Measurements from ENCODE around the gene CXCL5. TPM values are rescaled to one million over a fixed set of nuclear protein-coding genes. Genes with fewer than 3 reads are reported as not detected.

The CXCL5 gene
- total and polyA plus RNA-seq, 2 experiments from 2014 or later: 7.5 to 7.6 TPM

DNA sequence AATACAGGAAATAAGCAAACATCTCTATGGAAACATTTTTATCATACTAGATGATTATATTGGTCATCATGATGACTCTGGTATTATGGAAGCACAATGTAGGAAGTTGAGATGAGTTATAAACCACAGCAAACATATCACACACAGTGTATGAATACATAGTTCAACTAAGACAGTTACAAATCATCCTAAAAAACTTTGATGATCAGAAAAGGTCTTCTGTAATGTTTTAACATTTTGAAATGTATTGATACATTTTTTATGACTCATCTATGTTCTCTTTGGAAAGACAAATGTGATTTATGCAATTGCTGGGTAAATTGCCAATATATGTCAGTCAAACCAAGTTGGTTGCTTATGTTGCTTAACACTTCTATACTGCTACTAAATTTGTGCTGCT, 35.3 kb upstream of the CXCL5 start:
- Histone ChIP-seq H3K27me3 (ENCODE audit: insufficient read depth) (no peaks in the 10 kb centered on the region), H2AFZ (no peak overlapping the region), H3K4me3 (no peak overlapping the region), H3K9me2 (ENCODE audit: insufficient read depth) (no peaks in the 10 kb centered on the region), H3K4me1 (ENCODE audit: insufficient read depth) (peaks cover 22% of the 10 kb centered on the region), H3K79me2 (replicated peaks; ENCODE audit: insufficient read depth) (no peaks in the 10 kb centered on the region), H3K36me3 (ENCODE audit: insufficient read depth) (no peaks in the 10 kb centered on the region), H3K4me2 (no peak overlapping the region), H4K20me1 (replicated peaks; ENCODE audit: insufficient read depth) (no peaks in the 10 kb centered on the region), H3K27ac (ENCODE audit: low read depth) (no peak overlapping the region), H3F3A (replicated peaks; ENCODE audit: low read depth) (no peaks in the 10 kb centered on the region)
- H3K9me3 Mint-ChIP-seq: no peaks in the 10 kb centered on the region
- DNase-seq (ENCODE audit: low spot score): no peak
- H3K27me3 Mint-ChIP-seq (ENCODE audit: insufficient read depth, low read depth, poor library complexity): peaks cover 2% of the 10 kb centered on the region
- peaks cover 27% of the 10 kb centered on the region; the same call in 2 of the 3 replicates for H3K4me1 Mint-ChIP-seq
- no peak overlapping the region for H3K27ac Mint-ChIP-seq
- ATAC-seq: no peak
- no peak overlapping the region for H3K4me3 Mint-ChIP-seq
- no peaks in the 10 kb centered on the region; the same call in 1 of the 3 replicates for H3K36me3 Mint-ChIP-seq (ENCODE audit: low read depth)
- TF ChIP-seq CREB1 (CRISPR knock-in tag; IDR thresholded peaks at IDR 0.05; ENCODE audit: low read depth): no peak
- TF ChIP-seq, protein P1, sequence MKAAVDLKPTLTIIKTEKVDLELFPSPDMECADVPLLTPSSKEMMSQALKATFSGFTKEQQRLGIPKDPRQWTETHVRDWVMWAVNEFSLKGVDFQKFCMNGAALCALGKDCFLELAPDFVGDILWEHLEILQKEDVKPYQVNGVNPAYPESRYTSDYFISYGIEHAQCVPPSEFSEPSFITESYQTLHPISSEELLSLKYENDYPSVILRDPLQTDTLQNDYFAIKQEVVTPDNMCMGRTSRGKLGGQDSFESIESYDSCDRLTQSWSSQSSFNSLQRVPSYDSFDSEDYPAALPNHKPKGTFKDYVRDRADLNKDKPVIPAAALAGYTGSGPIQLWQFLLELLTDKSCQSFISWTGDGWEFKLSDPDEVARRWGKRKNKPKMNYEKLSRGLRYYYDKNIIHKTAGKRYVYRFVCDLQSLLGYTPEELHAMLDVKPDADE (IDR thresholded peaks at IDR 0.05): no peak
- TF ChIP-seq EZH2phosphoT487 (IDR thresholded peaks at IDR 0.05; ENCODE audit: unreplicated experiment): no peak
- TF ChIP-seq, protein P2, sequence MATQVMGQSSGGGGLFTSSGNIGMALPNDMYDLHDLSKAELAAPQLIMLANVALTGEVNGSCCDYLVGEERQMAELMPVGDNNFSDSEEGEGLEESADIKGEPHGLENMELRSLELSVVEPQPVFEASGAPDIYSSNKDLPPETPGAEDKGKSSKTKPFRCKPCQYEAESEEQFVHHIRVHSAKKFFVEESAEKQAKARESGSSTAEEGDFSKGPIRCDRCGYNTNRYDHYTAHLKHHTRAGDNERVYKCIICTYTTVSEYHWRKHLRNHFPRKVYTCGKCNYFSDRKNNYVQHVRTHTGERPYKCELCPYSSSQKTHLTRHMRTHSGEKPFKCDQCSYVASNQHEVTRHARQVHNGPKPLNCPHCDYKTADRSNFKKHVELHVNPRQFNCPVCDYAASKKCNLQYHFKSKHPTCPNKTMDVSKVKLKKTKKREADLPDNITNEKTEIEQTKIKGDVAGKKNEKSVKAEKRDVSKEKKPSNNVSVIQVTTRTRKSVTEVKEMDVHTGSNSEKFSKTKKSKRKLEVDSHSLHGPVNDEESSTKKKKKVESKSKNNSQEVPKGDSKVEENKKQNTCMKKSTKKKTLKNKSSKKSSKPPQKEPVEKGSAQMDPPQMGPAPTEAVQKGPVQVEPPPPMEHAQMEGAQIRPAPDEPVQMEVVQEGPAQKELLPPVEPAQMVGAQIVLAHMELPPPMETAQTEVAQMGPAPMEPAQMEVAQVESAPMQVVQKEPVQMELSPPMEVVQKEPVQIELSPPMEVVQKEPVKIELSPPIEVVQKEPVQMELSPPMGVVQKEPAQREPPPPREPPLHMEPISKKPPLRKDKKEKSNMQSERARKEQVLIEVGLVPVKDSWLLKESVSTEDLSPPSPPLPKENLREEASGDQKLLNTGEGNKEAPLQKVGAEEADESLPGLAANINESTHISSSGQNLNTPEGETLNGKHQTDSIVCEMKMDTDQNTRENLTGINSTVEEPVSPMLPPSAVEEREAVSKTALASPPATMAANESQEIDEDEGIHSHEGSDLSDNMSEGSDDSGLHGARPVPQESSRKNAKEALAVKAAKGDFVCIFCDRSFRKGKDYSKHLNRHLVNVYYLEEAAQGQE (IDR thresholded peaks at IDR 0.05; ENCODE audit: unreplicated experiment): no peak
- TF ChIP-seq, protein P3, sequence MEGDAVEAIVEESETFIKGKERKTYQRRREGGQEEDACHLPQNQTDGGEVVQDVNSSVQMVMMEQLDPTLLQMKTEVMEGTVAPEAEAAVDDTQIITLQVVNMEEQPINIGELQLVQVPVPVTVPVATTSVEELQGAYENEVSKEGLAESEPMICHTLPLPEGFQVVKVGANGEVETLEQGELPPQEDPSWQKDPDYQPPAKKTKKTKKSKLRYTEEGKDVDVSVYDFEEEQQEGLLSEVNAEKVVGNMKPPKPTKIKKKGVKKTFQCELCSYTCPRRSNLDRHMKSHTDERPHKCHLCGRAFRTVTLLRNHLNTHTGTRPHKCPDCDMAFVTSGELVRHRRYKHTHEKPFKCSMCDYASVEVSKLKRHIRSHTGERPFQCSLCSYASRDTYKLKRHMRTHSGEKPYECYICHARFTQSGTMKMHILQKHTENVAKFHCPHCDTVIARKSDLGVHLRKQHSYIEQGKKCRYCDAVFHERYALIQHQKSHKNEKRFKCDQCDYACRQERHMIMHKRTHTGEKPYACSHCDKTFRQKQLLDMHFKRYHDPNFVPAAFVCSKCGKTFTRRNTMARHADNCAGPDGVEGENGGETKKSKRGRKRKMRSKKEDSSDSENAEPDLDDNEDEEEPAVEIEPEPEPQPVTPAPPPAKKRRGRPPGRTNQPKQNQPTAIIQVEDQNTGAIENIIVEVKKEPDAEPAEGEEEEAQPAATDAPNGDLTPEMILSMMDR (conservative IDR thresholded peaks at IDR 0.05; ENCODE audit: low read depth in 2 of 2): no peak
- TF ChIP-seq ZNF331 (CRISPR knock-in tag; IDR thresholded peaks at IDR 0.05; ENCODE audit: low read depth): no peak
- no peak for TF ChIP-seq ZNF114 (CRISPR knock-in tag; IDR thresholded peaks at IDR 0.05)
- TF ChIP-seq JUNB (IDR thresholded peaks at IDR 0.05; ENCODE audit: unreplicated experiment): no peak
- no peak for TF ChIP-seq EZH2 (IDR thresholded peaks at IDR 0.05; ENCODE audit: low read depth, unreplicated experiment)
- TF ChIP-seq, protein P4, sequence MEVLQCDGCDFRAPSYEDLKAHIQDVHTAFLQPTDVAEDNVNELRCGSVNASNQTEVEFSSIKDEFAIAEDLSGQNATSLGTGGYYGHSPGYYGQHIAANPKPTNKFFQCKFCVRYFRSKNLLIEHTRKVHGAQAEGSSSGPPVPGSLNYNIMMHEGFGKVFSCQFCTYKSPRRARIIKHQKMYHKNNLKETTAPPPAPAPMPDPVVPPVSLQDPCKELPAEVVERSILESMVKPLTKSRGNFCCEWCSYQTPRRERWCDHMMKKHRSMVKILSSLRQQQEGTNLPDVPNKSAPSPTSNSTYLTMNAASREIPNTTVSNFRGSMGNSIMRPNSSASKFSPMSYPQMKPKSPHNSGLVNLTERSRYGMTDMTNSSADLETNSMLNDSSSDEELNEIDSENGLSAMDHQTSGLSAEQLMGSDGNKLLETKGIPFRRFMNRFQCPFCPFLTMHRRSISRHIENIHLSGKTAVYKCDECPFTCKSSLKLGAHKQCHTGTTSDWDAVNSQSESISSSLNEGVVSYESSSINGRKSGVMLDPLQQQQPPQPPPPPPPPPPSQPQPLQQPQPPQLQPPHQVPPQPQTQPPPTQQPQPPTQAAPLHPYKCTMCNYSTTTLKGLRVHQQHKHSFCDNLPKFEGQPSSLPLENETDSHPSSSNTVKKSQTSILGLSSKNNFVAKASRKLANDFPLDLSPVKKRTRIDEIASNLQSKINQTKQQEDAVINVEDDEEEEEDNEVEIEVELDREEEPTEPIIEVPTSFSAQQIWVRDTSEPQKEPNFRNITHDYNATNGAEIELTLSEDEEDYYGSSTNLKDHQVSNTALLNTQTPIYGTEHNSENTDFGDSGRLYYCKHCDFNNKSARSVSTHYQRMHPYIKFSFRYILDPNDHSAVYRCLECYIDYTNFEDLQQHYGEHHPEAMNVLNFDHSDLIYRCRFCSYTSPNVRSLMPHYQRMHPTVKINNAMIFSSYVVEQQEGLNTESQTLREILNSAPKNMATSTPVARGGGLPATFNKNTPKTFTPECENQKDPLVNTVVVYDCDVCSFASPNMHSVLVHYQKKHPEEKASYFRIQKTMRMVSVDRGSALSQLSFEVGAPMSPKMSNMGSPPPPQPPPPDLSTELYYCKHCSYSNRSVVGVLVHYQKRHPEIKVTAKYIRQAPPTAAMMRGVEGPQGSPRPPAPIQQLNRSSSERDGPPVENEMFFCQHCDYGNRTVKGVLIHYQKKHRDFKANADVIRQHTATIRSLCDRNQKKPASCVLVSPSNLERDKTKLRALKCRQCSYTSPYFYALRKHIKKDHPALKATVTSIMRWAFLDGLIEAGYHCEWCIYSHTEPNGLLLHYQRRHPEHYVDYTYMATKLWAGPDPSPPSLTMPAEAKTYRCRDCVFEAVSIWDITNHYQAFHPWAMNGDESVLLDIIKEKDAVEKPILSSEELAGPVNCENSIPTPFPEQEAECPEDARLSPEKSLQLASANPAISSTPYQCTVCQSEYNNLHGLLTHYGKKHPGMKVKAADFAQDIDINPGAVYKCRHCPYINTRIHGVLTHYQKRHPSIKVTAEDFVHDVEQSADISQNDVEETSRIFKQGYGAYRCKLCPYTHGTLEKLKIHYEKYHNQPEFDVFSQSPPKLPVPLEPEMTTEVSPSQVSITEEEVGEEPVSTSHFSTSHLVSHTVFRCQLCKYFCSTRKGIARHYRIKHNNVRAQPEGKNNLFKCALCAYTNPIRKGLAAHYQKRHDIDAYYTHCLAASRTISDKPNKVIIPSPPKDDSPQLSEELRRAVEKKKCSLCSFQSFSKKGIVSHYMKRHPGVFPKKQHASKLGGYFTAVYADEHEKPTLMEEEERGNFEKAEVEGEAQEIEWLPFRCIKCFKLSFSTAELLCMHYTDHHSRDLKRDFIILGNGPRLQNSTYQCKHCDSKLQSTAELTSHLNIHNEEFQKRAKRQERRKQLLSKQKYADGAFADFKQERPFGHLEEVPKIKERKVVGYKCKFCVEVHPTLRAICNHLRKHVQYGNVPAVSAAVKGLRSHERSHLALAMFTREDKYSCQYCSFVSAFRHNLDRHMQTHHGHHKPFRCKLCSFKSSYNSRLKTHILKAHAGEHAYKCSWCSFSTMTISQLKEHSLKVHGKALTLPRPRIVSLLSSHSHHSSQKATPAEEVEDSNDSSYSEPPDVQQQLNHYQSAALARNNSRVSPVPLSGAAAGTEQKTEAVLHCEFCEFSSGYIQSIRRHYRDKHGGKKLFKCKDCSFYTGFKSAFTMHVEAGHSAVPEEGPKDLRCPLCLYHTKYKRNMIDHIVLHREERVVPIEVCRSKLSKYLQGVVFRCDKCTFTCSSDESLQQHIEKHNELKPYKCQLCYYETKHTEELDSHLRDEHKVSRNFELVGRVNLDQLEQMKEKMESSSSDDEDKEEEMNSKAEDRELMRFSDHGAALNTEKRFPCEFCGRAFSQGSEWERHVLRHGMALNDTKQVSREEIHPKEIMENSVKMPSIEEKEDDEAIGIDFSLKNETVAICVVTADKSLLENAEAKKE (CRISPR knock-in tag; IDR thresholded peaks at IDR 0.05): no peak
- no peak for TF ChIP-seq STAT1 (IDR thresholded peaks at IDR 0.05; ENCODE audit: unreplicated experiment)
- no peak for TF ChIP-seq NANOG (IDR thresholded peaks at IDR 0.05; ENCODE audit: borderline replicate concordance)
- no peak for TF ChIP-seq POLR2AphosphoS5 (IDR thresholded peaks at IDR 0.05; ENCODE audit: low read depth)
